Esophagus muscularis mucosa (tissue), 4 donors: ENCODE data around the gene PEX11G.

Experiments used
- CTCF ChIP-seq, 3 experiments: fragments of 200-600 bp in 2 of 3; fragments of 450-650 bp in 1 of 3; sonication (generic) in 2 of 3; IDR thresholded peaks; one replicate each; pipeline ENCODE4 v1.5.1; 2017 to 2019; ENCODE audit warnings: antibody characterized with exemption in 3 of 3, mild to moderate bottlenecking in 2 of 3, moderate library complexity in 1 of 3
- EP300 ChIP-seq: sonication (generic); formaldehyde crosslinking; IDR thresholded peaks from one replicate; pipeline ENCODE4 v1.6.1; 2017; ENCODE audit warnings: antibody characterized with exemption
- POLR2A ChIP-seq: fragments of 450-650 bp; IDR thresholded peaks from one replicate; pipeline ENCODE4 v1.6.1; 2017; ENCODE audit warnings: antibody characterized with exemption, moderate library complexity, mild to moderate bottlenecking, low read depth
- POLR2AphosphoS5 ChIP-seq, 2 donors: sonication (generic); formaldehyde crosslinking; IDR thresholded peaks; one replicate each; pipeline ENCODE4 v1.6.1; 2017; ENCODE audit warnings: antibody characterized with exemption in 2 of 2

- TF ChIP-seq CTCF (IDR thresholded peaks at IDR 0.05) (no peak), POLR2A (no peak), POLR2AphosphoS5 (IDR thresholded peaks at IDR 0.05) (no peak), EP300 (no peak)
These were observed 25.3 kb downstream of the PEX11G start for GRCh38 chr19:7463575-7463974.
